Measurements from ENCODE around the gene HNF1A.

Gene HNF1A

GRCh38 chr12:120990487-120991055 is 12.2 kb downstream of the HNF1A start:
- H3K27ac Mint-ChIP-seq: no peak overlapping the region
- H3K36me3 Mint-ChIP-seq (ENCODE audit: low read depth): no peaks in the 10 kb centered on the region
- no peaks in the 10 kb centered on the region for H3K4me1 Mint-ChIP-seq (ENCODE audit: low read depth)
- peaks cover 23% of the 10 kb centered on the region for H3K27me3 Mint-ChIP-seq (ENCODE audit: low read depth)
- no peak overlapping the region for H3K4me3 Mint-ChIP-seq
- no peaks in the 10 kb centered on the region for H3K9me3 Mint-ChIP-seq

GRCh38 chr12:120991965-120992364 is 13.6 kb downstream of the HNF1A start:
- Mint-ChIP-seq H3K36me3 (ENCODE audit: low read depth) (no peaks in the 10 kb centered on the region), H3K27me3 (ENCODE audit: low read depth) (peaks cover 26% of the 10 kb centered on the region), H3K27ac (no peak overlapping the region), H3K4me3 (no peak overlapping the region), H3K9me3 (no peaks in the 10 kb centered on the region), H3K4me1 (ENCODE audit: low read depth) (no peaks in the 10 kb centered on the region)

GRCh38 chr12:120992989-120993388 is 14.6 kb downstream of the HNF1A start:
- no peak overlapping the region for H3K4me3 Mint-ChIP-seq
- no peaks in the 10 kb centered on the region for H3K4me1 Mint-ChIP-seq (ENCODE audit: low read depth)
- H3K27me3 Mint-ChIP-seq (ENCODE audit: low read depth): peaks cover 26% of the 10 kb centered on the region
- H3K27ac Mint-ChIP-seq: no peak overlapping the region
- H3K36me3 Mint-ChIP-seq (ENCODE audit: low read depth): no peaks in the 10 kb centered on the region
- no peaks in the 10 kb centered on the region for H3K9me3 Mint-ChIP-seq

- Mint-ChIP-seq H3K27me3 (ENCODE audit: low read depth) (peaks cover 26% of the 10 kb centered on the region), H3K4me3 (no peak overlapping the region), H3K9me3 (no peaks in the 10 kb centered on the region), H3K36me3 (ENCODE audit: low read depth) (no peaks in the 10 kb centered on the region), H3K27ac (no peak overlapping the region), H3K4me1 (ENCODE audit: low read depth) (no peaks in the 10 kb centered on the region)
Observed at GRCh38 chr12:120993496-120993895, 15.2 kb downstream of the HNF1A start.

- Mint-ChIP-seq H3K36me3 (ENCODE audit: low read depth) (no peaks in the 10 kb centered on the region), H3K9me3 (no peaks in the 10 kb centered on the region), H3K4me3 (no peak overlapping the region), H3K4me1 (ENCODE audit: low read depth) (no peaks in the 10 kb centered on the region), H3K27me3 (ENCODE audit: low read depth) (peaks cover 26% of the 10 kb centered on the region), H3K27ac (no peak overlapping the region)
Observed at GRCh38 chr12:120994059-120994458, 15.7 kb downstream of the HNF1A start.

GRCh38 chr12:120994589-120995337 is 16.4 kb downstream of the HNF1A start:
- peaks cover 2% of the 10 kb centered on the region for H3K4me1 Mint-ChIP-seq (ENCODE audit: low read depth)
- H3K36me3 Mint-ChIP-seq (ENCODE audit: low read depth): no peaks in the 10 kb centered on the region
- no peaks in the 10 kb centered on the region for H3K9me3 Mint-ChIP-seq
- H3K4me3 Mint-ChIP-seq: no peak overlapping the region
- peaks cover 26% of the 10 kb centered on the region for H3K27me3 Mint-ChIP-seq (ENCODE audit: low read depth)
- H3K27ac Mint-ChIP-seq: no peak overlapping the region

GRCh38 chr12:120996133-120996746 is 17.9 kb downstream of the HNF1A start:
- H3K9me3 Mint-ChIP-seq: no peaks in the 10 kb centered on the region
- no peak overlapping the region for H3K27ac Mint-ChIP-seq
- peaks cover 22% of the 10 kb centered on the region for H3K27me3 Mint-ChIP-seq (ENCODE audit: low read depth)
- no peak overlapping the region for H3K4me3 Mint-ChIP-seq
- H3K4me1 Mint-ChIP-seq (ENCODE audit: low read depth): peaks cover 2% of the 10 kb centered on the region
- no peaks in the 10 kb centered on the region for H3K36me3 Mint-ChIP-seq (ENCODE audit: low read depth)

GRCh38 chr12:120997448-120997847 is 19.1 kb downstream of the HNF1A start:
- Mint-ChIP-seq H3K27me3 (ENCODE audit: low read depth) (peaks cover 22% of the 10 kb centered on the region), H3K27ac (no peak overlapping the region), H3K4me3 (no peak overlapping the region), H3K9me3 (no peaks in the 10 kb centered on the region), H3K4me1 (ENCODE audit: low read depth) (peaks cover 2% of the 10 kb centered on the region), H3K36me3 (ENCODE audit: low read depth) (no peaks in the 10 kb centered on the region)

- Mint-ChIP-seq H3K36me3 (ENCODE audit: low read depth) (peaks cover 4% of the 10 kb centered on the region), H3K9me3 (no peaks in the 10 kb centered on the region), H3K27me3 (ENCODE audit: low read depth) (peaks cover 15% of the 10 kb centered on the region)
Observed at GRCh38 chr12:120998435-120998834, 20.1 kb downstream of the HNF1A start.

GRCh38 chr12:120999191-121000120 is 21.1 kb downstream of the HNF1A start:
- Mint-ChIP-seq H3K36me3 (ENCODE audit: low read depth) (peaks cover 7% of the 10 kb centered on the region), H3K27ac (no peak overlapping the region), H3K4me1 (ENCODE audit: low read depth) (peaks cover 2% of the 10 kb centered on the region), H3K27me3 (ENCODE audit: low read depth) (peaks cover 13% of the 10 kb centered on the region), H3K9me3 (no peaks in the 10 kb centered on the region), H3K4me3 (no peak overlapping the region)

More at GRCh38 chr12:120998435-120998834, 20.1 kb downstream of the HNF1A start:
- Mint-ChIP-seq H3K4me3 (no peak overlapping the region), H3K27ac (no peak overlapping the region), H3K4me1 (ENCODE audit: low read depth) (peaks cover 2% of the 10 kb centered on the region)

- no peaks in the 10 kb centered on the region for H3K9me3 Mint-ChIP-seq
- H3K4me1 Mint-ChIP-seq (ENCODE audit: low read depth): peaks cover 6% of the 10 kb centered on the region
- no peak overlapping the region for H3K27ac Mint-ChIP-seq
- H3K4me3 Mint-ChIP-seq: no peak overlapping the region
- H3K36me3 Mint-ChIP-seq (ENCODE audit: low read depth): peaks cover 15% of the 10 kb centered on the region
- H3K27me3 Mint-ChIP-seq (ENCODE audit: low read depth): peaks cover 3% of the 10 kb centered on the region
Observed at GRCh38 chr12:121000530-121000929, 22.2 kb downstream of the HNF1A start.

GRCh38 chr12:121001060-121001459 is 22.7 kb downstream of the HNF1A start:
- Mint-ChIP-seq H3K4me1 (ENCODE audit: low read depth) (peaks cover 6% of the 10 kb centered on the region), H3K9me3 (no peaks in the 10 kb centered on the region), H3K4me3 (no peak overlapping the region), H3K27ac (no peak overlapping the region), H3K36me3 (ENCODE audit: low read depth) (peaks cover 16% of the 10 kb centered on the region), H3K27me3 (ENCODE audit: low read depth) (no peaks in the 10 kb centered on the region)

GRCh38 chr12:121001841-121002483 is 23.6 kb downstream of the HNF1A start:
- no peaks in the 10 kb centered on the region for H3K27me3 Mint-ChIP-seq (ENCODE audit: low read depth)
- peaks cover 16% of the 10 kb centered on the region for H3K36me3 Mint-ChIP-seq (ENCODE audit: low read depth)

GRCh38 chr12:121003650-121004049 is 25.3 kb downstream of the HNF1A start:
- no peak overlapping the region for H3K4me3 Mint-ChIP-seq
- H3K4me1 Mint-ChIP-seq (ENCODE audit: low read depth): peaks cover 6% of the 10 kb centered on the region
- no peak overlapping the region for H3K27ac Mint-ChIP-seq
- H3K36me3 Mint-ChIP-seq (ENCODE audit: low read depth): peaks cover 16% of the 10 kb centered on the region
- no peaks in the 10 kb centered on the region for H3K27me3 Mint-ChIP-seq (ENCODE audit: low read depth)
- H3K9me3 Mint-ChIP-seq: no peaks in the 10 kb centered on the region

More at GRCh38 chr12:121001841-121002483, 23.6 kb downstream of the HNF1A start:
- Mint-ChIP-seq H3K4me1 (ENCODE audit: low read depth) (peaks cover 6% of the 10 kb centered on the region), H3K4me3 (no peak overlapping the region), H3K9me3 (no peaks in the 10 kb centered on the region), H3K27ac (no peak overlapping the region)

Data from T-helper 1 cell treated with Interleukin-12 subunit alpha and Interleukin-12 subunit beta and Interleukin-4 antibody, amounts not matched to agents 30 μg/mL and 1 μg/mL, for 36 hours (primary cell).